Erythroblast (primary cell): ENCODE results near the gene NEK5.

ENCODE experiments used
- GATA1 ChIP-seq: IDR thresholded peaks from 2 replicates; pipeline ENCODE4 v1.6.1; 2011; ENCODE audit warnings: low read depth, mild to moderate bottlenecking, control low read depth, low read length, moderate library complexity
- POLR2A ChIP-seq: IDR thresholded peaks from 2 replicates; pipeline ENCODE4 v1.6.1; 2011; ENCODE audit warnings: mild to moderate bottlenecking, low read length

- TF ChIP-seq POLR2A = no peak
- TF ChIP-seq GATA1 = no peak
These were observed 19.7 kb downstream of the NEK5 start for GRCh38 chr13:52109116-52109670.
